Endothelial cell of umbilical vein (primary cell): ENCODE measurements around the gene ATP13A5. TPM values are rescaled to one million over a fixed set of nuclear protein-coding genes. Genes with fewer than 3 reads are reported as not detected.

ENCODE experiments used
- BruUV-seq: library from RNA; stranded (reverse); fragments of 400-500 nt; replicated peaks from 2 replicates; lab custom pipeline; 2021; lab: Mats Ljungman, UMichigan
- CTCF ChIA-PET: fragments of 300-600, 350-600 bp; sonication (Branson Sonifier 250); formaldehyde crosslinking; loops from one replicate; lab custom pipeline; 2021; ENCODE audit warnings: antibody characterized with exemption, inconsistent platforms; lab: Charles Lee
- POLR2A ChIA-PET: fragments of 300-600, 350-600 bp; sonication (Branson Sonifier 250); formaldehyde crosslinking; loops from one replicate; lab custom pipeline; 2021; ENCODE audit warnings: antibody characterized with exemption, inconsistent platforms; lab: Charles Lee
- DNase-seq: peaks from one replicate; pipeline ENCODE4 v3.0.0-alpha.2; 2011; ENCODE audit warnings: low read depth, low spot score
- FAIRE-seq: peaks from 2 replicates; lab custom pipeline; 2011; peaks lifted over from hg19 to GRCh38; lab: Jason Lieb, UNC
- H2AFZ ChIP-seq: 2 replicates; pipeline ENCODE4 v1.6.0; 2012; ENCODE audit warnings: low read depth, low read length, control low read depth, inconsistent platforms
- H3K27ac ChIP-seq: 2 replicates; pipeline ENCODE4 v1.5.1; 2011; ENCODE audit warnings: low read depth, mild to moderate bottlenecking, control low read depth, low read length, moderate library complexity; ENCODE audit not compliant: insufficient read depth
- H3K27me3 ChIP-seq, 2 experiments: 2 replicates each; pipeline versions ENCODE4 v1.6.0 to v1.6.1; 2011; ENCODE audit warnings: low read length in 2 of 2, mixed read lengths in 1 of 2; ENCODE audit not compliant: control insufficient read depth in 2 of 2, insufficient read depth in 2 of 2
- H3K36me3 ChIP-seq, 2 experiments: 2 replicates in 1 of 2; 3 replicates in 1 of 2; pipeline ENCODE4 v1.5.1; 2011; ENCODE audit warnings: low read length in 2 of 2, mild to moderate bottlenecking in 1 of 2, moderate library complexity in 1 of 2; ENCODE audit not compliant: control insufficient read depth in 2 of 2, insufficient read depth in 2 of 2; ENCODE audit errors: extremely low read depth in 1 of 2
- H3K4me1 ChIP-seq: 3 replicates; pipeline ENCODE4 v1.5.1; 2011; ENCODE audit warnings: mild to moderate bottlenecking, low read length; ENCODE audit not compliant: control insufficient read depth, insufficient read depth; ENCODE audit errors: extremely low read depth
- H3K4me2 ChIP-seq: 2 replicates; pipeline ENCODE4 v1.6.1; 2011; ENCODE audit warnings: low read length, control low read depth, mixed read lengths; ENCODE audit not compliant: insufficient read depth
- H3K4me3 ChIP-seq, 3 experiments: fragments of 200-600 bp in 1 of 3; sonication (generic), shearing (Covaris generic) in 1 of 3; replicated peaks in 1 of 3; 2 replicates each; pipeline ENCODE4 v1.5.1; 2011 to 2016; ENCODE audit warnings: control low read depth in 3 of 3, low read length in 3 of 3, mild to moderate bottlenecking in 2 of 3, inconsistent platforms in 1 of 3, low read depth in 1 of 3, moderate library complexity in 1 of 3; ENCODE audit not compliant: insufficient read depth in 1 of 3
- H3K79me2 ChIP-seq: 2 replicates; pipeline ENCODE4 v1.6.0; 2012; ENCODE audit warnings: low read length, inconsistent platforms; ENCODE audit not compliant: control insufficient read depth, insufficient read depth
- H3K9ac ChIP-seq: replicated peaks from 2 replicates; pipeline ENCODE3; 2011; ENCODE audit warnings: low read length, control low read depth; ENCODE audit not compliant: insufficient read depth; ENCODE audit errors: extremely low read depth
- H3K9me1 ChIP-seq: replicated peaks from 3 replicates; pipeline ENCODE4 v1.6.0; 2011; ENCODE audit warnings: mild to moderate bottlenecking, low read length; ENCODE audit not compliant: control insufficient read depth, insufficient read depth; ENCODE audit errors: extremely low read depth
- H3K9me3 ChIP-seq: replicated peaks from 2 replicates; pipeline ENCODE4 v1.5.1; 2012; ENCODE audit warnings: low read length, inconsistent platforms; ENCODE audit not compliant: control insufficient read depth, insufficient read depth
- H4K20me1 ChIP-seq: replicated peaks from 2 replicates; pipeline ENCODE3; 2011; ENCODE audit warnings: mild to moderate bottlenecking, low read length; ENCODE audit not compliant: control insufficient read depth, insufficient read depth; ENCODE audit errors: extremely low read depth
- EZH2 ChIP-seq: IDR thresholded peaks from 2 replicates; pipeline ENCODE4 v1.6.1; 2012; ENCODE audit warnings: borderline replicate concordance, low read depth, mild to moderate bottlenecking, moderate library complexity, low read length, inconsistent platforms; ENCODE audit not compliant: severe bottlenecking
- GATA2 ChIP-seq: IDR thresholded peaks from 2 replicates; pipeline ENCODE4 v1.7.0; 2011; ENCODE audit warnings: low read depth, mild to moderate bottlenecking, moderate library complexity, mixed read lengths, low read length; ENCODE audit not compliant: insufficient read length, insufficient read depth
- MYC ChIP-seq: IDR thresholded peaks from one replicate; pipeline ENCODE4 v1.6.1; 2011; ENCODE audit warnings: mild to moderate bottlenecking, low read depth, low read length
- dilution Hi-C: fragments of 300-500 bp; cut with MboI; formaldehyde crosslinking; loops from one replicate; pipeline ENCODE4 v1.15.0; 2019; ENCODE audit warnings: low sequenced_read_pairs; ENCODE audit not compliant: extremely low pct_ligation_motif_present
- intact Hi-C: fragments of 100-400 bp; cut with micrococcal nuclease; formaldehyde crosslinking; loops from one replicate; pipeline ENCODE4 v1.10.0; 2022
- polyA plus RNA-seq, 4 experiments: library from polyadenylated mRNA; depleted of rRNA in 3 of 4; stranded (reverse) in 3 of 4; unstranded in 1 of 4; fragments of >200 nt; gene quantifications; 2 replicates each; pipeline versions ENCODE4 v1.2.1 to v1.2.3, GENCODE V29; 2011 to 2012; ENCODE audit warnings: missing spikeins in 1 of 4
- total RNA-seq: library from RNA; stranded (reverse); gene quantifications from 2 replicates; pipeline ENCODE4 v1.2.3, GENCODE V29; 2021
- TF ChIP-seq, protein P1 (sequence below), 2 donors: IDR thresholded peaks; 1 replicate in 1 of 2; 2 replicates in 1 of 2; pipeline ENCODE4 v1.5.1; 2011; ENCODE audit warnings: low read length in 2 of 2, mild to moderate bottlenecking in 2 of 2, moderate library complexity in 2 of 2, control low read depth in 1 of 2, inconsistent platforms in 1 of 2, low read depth in 1 of 2; ENCODE audit not compliant: insufficient read depth in 1 of 2; ENCODE audit errors: extremely low read depth in 1 of 2

The ATP13A5 gene
- total and polyA plus RNA-seq, 2 donors (not counting 3 experiments of a cell fraction or from before 2014, with no cell fraction given) = not detected

DNA sequence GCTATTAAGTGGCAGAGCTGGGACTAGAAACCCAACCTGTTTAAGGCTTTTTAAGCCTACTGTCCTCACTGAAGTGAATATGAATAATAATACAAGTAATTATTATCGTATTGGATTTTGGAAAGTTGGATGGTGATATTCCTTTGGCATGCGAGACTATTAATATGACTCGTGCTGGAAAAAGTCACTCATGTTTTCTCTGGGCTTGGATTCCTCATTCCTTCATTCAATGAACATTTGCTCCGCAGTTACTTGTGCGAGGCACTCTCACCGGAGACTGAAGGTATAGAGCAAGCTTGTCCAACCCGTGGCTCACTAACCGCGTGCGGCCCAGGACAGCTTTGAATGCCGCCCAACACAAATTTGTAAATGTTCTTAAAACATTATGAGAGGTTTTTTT lies 136.8 kb downstream of the ATP13A5 start:
- BruUV-seq = no TSS peak
- intact Hi-C loops = loop anchor here (2.0 to 5.0 kb wide), 3 partner anchors 59 to 429 kb away; no protein-coding TSS in a partner anchor
- Histone ChIP-seq H3K27me3 (peaks cover 3 to 15% of the 10 kb centered on the region in 2 experiments), H3K9ac (no peak overlapping the region), H4K20me1 (no peaks in the 10 kb centered on the region), H3K36me3 (no peaks in the 10 kb centered on the region), H3K9me3 (no peaks in the 10 kb centered on the region), H3K4me3 (peak overlapping the region in 1 of 3 experiments; percentile 42), H3K4me1 (peaks cover 5% of the 10 kb centered on the region), H3K79me2 (no peaks in the 10 kb centered on the region), H3K9me1 (no peaks in the 10 kb centered on the region), H3K4me2 (peak overlapping the region; percentile 20), H2AFZ (peak overlapping the region; percentile 84), H3K27ac (no peak overlapping the region)
- POLR2A ChIA-PET = no interaction called here
- FAIRE-seq (no peak), DNase-seq (no peak)
- TF ChIP-seq, protein P1, sequence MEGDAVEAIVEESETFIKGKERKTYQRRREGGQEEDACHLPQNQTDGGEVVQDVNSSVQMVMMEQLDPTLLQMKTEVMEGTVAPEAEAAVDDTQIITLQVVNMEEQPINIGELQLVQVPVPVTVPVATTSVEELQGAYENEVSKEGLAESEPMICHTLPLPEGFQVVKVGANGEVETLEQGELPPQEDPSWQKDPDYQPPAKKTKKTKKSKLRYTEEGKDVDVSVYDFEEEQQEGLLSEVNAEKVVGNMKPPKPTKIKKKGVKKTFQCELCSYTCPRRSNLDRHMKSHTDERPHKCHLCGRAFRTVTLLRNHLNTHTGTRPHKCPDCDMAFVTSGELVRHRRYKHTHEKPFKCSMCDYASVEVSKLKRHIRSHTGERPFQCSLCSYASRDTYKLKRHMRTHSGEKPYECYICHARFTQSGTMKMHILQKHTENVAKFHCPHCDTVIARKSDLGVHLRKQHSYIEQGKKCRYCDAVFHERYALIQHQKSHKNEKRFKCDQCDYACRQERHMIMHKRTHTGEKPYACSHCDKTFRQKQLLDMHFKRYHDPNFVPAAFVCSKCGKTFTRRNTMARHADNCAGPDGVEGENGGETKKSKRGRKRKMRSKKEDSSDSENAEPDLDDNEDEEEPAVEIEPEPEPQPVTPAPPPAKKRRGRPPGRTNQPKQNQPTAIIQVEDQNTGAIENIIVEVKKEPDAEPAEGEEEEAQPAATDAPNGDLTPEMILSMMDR (IDR thresholded peaks at IDR 0.05; ENCODE audit: extremely low read depth in 1 of 2, insufficient read depth in 1 of 2, low read depth in 1 of 2, low read length in 2 of 2) = no peak
- TF ChIP-seq GATA2 (no peak), MYC (no peak), EZH2 (peak; percentile 7)
- dilution Hi-C loops = no loop called here
- CTCF ChIA-PET = no interaction called here
